ENCODE data around the gene SS18. TPM values are rescaled to one million over a fixed set of nuclear protein-coding genes. Genes with fewer than 3 reads are reported as not detected.

SS18 gene
- total RNA-seq, 2 donors from 2014 or later = 36.6 to 49.8 TPM

GRCh38 chr18:25979369-25980040 is 110.9 kb downstream of the SS18 start:
- H3K27me3 ChIP-seq = no peaks in the 10 kb centered on the region
- no peak for DNase-seq
- ATAC-seq = no peak
- intact Hi-C loops (cut with DNase I) = no loop called here
- H3K4me1 ChIP-seq = no peaks in the 10 kb centered on the region
- H3K36me3 ChIP-seq (replicated peaks in 1 of 2; ENCODE audit: insufficient read depth in 1 of 2, low read depth in 2 of 2) = no peaks in the 10 kb centered on the region
- 35 to 38% methylated on average over 2 of the region's 2 CpGs for WGBS, 2 donors
- no peaks in the 10 kb centered on the region for H3K9me3 ChIP-seq
- H3K4me3 ChIP-seq = no peak overlapping the region
- H3K27ac ChIP-seq = no peak overlapping the region
- no peak for TF ChIP-seq POLR2A (IDR thresholded peaks at IDR 0.05)
- no peak for TF ChIP-seq CTCF (IDR thresholded peaks at IDR 0.05)

- DNase-seq (no peak), ATAC-seq (no peak)
- Histone ChIP-seq H3K4me3 (no peak overlapping the region), H3K27me3 (no peaks in the 10 kb centered on the region), H3K4me1 (no peaks in the 10 kb centered on the region), H3K36me3 (replicated peaks in 1 of 2; ENCODE audit: insufficient read depth in 1 of 2, low read depth in 2 of 2) (no peaks in the 10 kb centered on the region), H3K27ac (no peak overlapping the region), H3K9me3 (no peaks in the 10 kb centered on the region)
- intact Hi-C loops (cut with DNase I) = no loop called here
- TF ChIP-seq CTCF (IDR thresholded peaks at IDR 0.05) (no peak), POLR2A (IDR thresholded peaks at IDR 0.05) (no peak)
- WGBS, 2 donors = 63 to 66% methylated on average over 2 of the region's 2 CpGs
Observed at GRCh38 chr18:25976554-25976953, 113.9 kb downstream of the SS18 start.

GRCh38 chr18:25974630-25975077 is 115.8 kb downstream of the SS18 start:
- ATAC-seq (no peak), DNase-seq (no peak)
- Histone ChIP-seq H3K4me1 (no peaks in the 10 kb centered on the region), H3K27me3 (no peaks in the 10 kb centered on the region), H3K27ac (no peak overlapping the region), H3K36me3 (replicated peaks in 1 of 2; ENCODE audit: insufficient read depth in 1 of 2, low read depth in 2 of 2) (no peaks in the 10 kb centered on the region), H3K4me3 (no peak overlapping the region), H3K9me3 (no peaks in the 10 kb centered on the region)
- no peak for TF ChIP-seq POLR2A (IDR thresholded peaks at IDR 0.05)
- TF ChIP-seq CTCF (IDR thresholded peaks at IDR 0.05) = no peak
- intact Hi-C loops (cut with DNase I) = no loop called here
- WGBS, 2 donors = 33 to 62% methylated on average over 1 of the region's 1 CpG

Other genes with a start within 250 kb of the SS18 start
- not detected for gene PSMA8, start 43.3 kb upstream of the SS18 start, total RNA-seq
- gene TAF4B, start 135.8 kb upstream of the SS18 start, total RNA-seq = 10 to 100 TPM in 1 of 2 donors, 1 to 10 TPM in 1; 4.2 to 12.2 TPM

Measured in body of pancreas (tissue), 4 donors.